ENCODE measurements around the gene MLH3. TPM values are rescaled to one million over a fixed set of nuclear protein-coding genes. Genes with fewer than 3 reads are reported as not detected.

The MLH3 gene
- total RNA-seq (2013), result 17.6 TPM
- polyA plus RNA-seq (1 to 10 TPM; 3.4 to 6.3 (median 5.1) TPM), polyA minus RNA-seq (3.7 and 11.4 TPM in 2 replicates), total RNA-seq (13.4 to 30.6 (median 26.3) reads per million in 11 experiments)

GRCh38 chr14:75050852-75051555, at the start of gene MLH3:
MLH3 (minus strand) TSS chr14:75051467; CDS start chr14:75049655, 1,812 bp downstream.
- H3K79me2 ChIP-seq (ENCODE audit: insufficient read depth, low read length), result peaks cover 20% of the 10 kb centered on the region
- under 1% methylated on average over 58 of the region's 59 CpGs for WGBS (ENCODE audit: insufficient coverage)

GRCh38 chr14:75098682-75099081, 47.4 kb upstream of the MLH3 start:
- H3K4me3 ChIP-seq (replicated peaks in 1 of 3; ENCODE audit: low read depth in 2 of 3, low read length in 3 of 3), result no peak overlapping the region
- no peaks in the 10 kb centered on the region for H3K9me3 Mint-ChIP-seq
- no peak overlapping the region for H3K27ac ChIP-seq (ENCODE audit: low read depth in 1 of 2, low read length in 2 of 2)
- no peaks in the 10 kb centered on the region for H4K20me1 ChIP-seq (ENCODE audit: insufficient read depth, low read length)
- no peaks in the 10 kb centered on the region for H3K27me3 Mint-ChIP-seq (ENCODE audit: low read depth in 3 of 3)
- H3K36me3 ChIP-seq (replicated peaks in 1 of 2; ENCODE audit: control insufficient read depth in 1 of 2, insufficient read depth in 2 of 2, low read length in 2 of 2), result peaks cover 87 to 100% of the 10 kb centered on the region in 2 donors
- no peak for TF ChIP-seq CTCF (IDR thresholded peaks at IDR 0.05)
- H3K27me3 ChIP-seq (ENCODE audit: control insufficient read depth in 2 of 2, insufficient read depth in 2 of 2, low read length in 2 of 2), result no peaks in the 10 kb centered on the region
- no peak for DNase-seq
- no peaks in the 10 kb centered on the region for H3K4me1 ChIP-seq (ENCODE audit: control insufficient read depth in 1 of 2, insufficient read depth in 2 of 2, low read length in 2 of 2)
- H3K27ac Mint-ChIP-seq, result no peak overlapping the region
- H3K36me3 Mint-ChIP-seq, result peaks cover 84 to 97% of the 10 kb centered on the region in 2 donors
- H3K9ac ChIP-seq (ENCODE audit: insufficient read depth, low read length, poor library complexity, severe bottlenecking), result no peak overlapping the region
- no peak overlapping the region for H2AFZ ChIP-seq (ENCODE audit: insufficient read depth, low read depth, low read length, poor library complexity, severe bottlenecking)
- WGBS (ENCODE audit: insufficient coverage), result no CpG with 5 or more reads among the region's 1 CpG
- H3K4me2 ChIP-seq (replicated peaks; ENCODE audit: extremely low read depth, low read length, poor library complexity, severe bottlenecking), result no peak overlapping the region
- H3K4me1 Mint-ChIP-seq, result no peaks in the 10 kb centered on the region
- intact Hi-C loops (cut with micrococcal nuclease), result no loop called here
- H3K9me3 ChIP-seq (replicated peaks in 1 of 2; ENCODE audit: control insufficient read depth in 1 of 2, insufficient read depth in 1 of 2, low read length in 2 of 2), result no peaks in the 10 kb centered on the region
- no peak overlapping the region for H3K4me3 Mint-ChIP-seq
- H3K79me2 ChIP-seq (ENCODE audit: insufficient read depth, low read length), result no peaks in the 10 kb centered on the region

More at GRCh38 chr14:75050852-75051555, at the start of gene MLH3:
- no peaks in the 10 kb centered on the region for H3K27me3 ChIP-seq (ENCODE audit: control insufficient read depth in 2 of 2, insufficient read depth in 2 of 2, low read length in 2 of 2)
- peak within 1 kb of the TSS; percentile 84 for H3K9ac ChIP-seq (ENCODE audit: insufficient read depth, low read length, poor library complexity, severe bottlenecking)
- H3K9me3 ChIP-seq (replicated peaks in 1 of 2; ENCODE audit: control insufficient read depth in 1 of 2, insufficient read depth in 1 of 2, low read length in 2 of 2), result no peaks in the 10 kb centered on the region
- peak within 1 kb of the TSS; percentile 91 to 97 for H3K4me3 Mint-ChIP-seq
- peak within 1 kb of the TSS; percentile 67 to 81 (median 75) for H3K4me3 ChIP-seq (replicated peaks in 1 of 3; ENCODE audit: low read depth in 2 of 3, low read length in 3 of 3)
- H3K4me2 ChIP-seq (replicated peaks; ENCODE audit: extremely low read depth, low read length, poor library complexity, severe bottlenecking), result peak within 1 kb of the TSS; percentile 84
- H3K27me3 Mint-ChIP-seq (ENCODE audit: low read depth in 3 of 3), result no peaks in the 10 kb centered on the region
- H3K36me3 ChIP-seq (replicated peaks in 1 of 2; ENCODE audit: control insufficient read depth in 1 of 2, insufficient read depth in 2 of 2, low read length in 2 of 2), result no peaks in the 10 kb centered on the region
- intact Hi-C loops (cut with micrococcal nuclease), result no loop called here
- peak within 1 kb of the TSS; percentile 92 to 98 (median 96) for H3K27ac Mint-ChIP-seq
- peak; percentile 73 to 78 (median 76) for DNase-seq
- H3K9me3 Mint-ChIP-seq, result no peaks in the 10 kb centered on the region
- H3K4me1 Mint-ChIP-seq, result peaks cover 43% of the 10 kb centered on the region
- H3K4me1 ChIP-seq (ENCODE audit: control insufficient read depth in 1 of 2, insufficient read depth in 2 of 2, low read length in 2 of 2), result peaks cover 29 to 43% of the 10 kb centered on the region in 2 donors
- peak within 1 kb of the TSS; percentile 45 to 85 for H3K27ac ChIP-seq (ENCODE audit: low read depth in 1 of 2, low read length in 2 of 2)
- no peaks in the 10 kb centered on the region for H4K20me1 ChIP-seq (ENCODE audit: insufficient read depth, low read length)
- H3K36me3 Mint-ChIP-seq, result peaks cover 10 to 14% of the 10 kb centered on the region in 2 donors
- H2AFZ ChIP-seq (ENCODE audit: insufficient read depth, low read depth, low read length, poor library complexity, severe bottlenecking), result peak within 1 kb of the TSS; percentile 88
- TF ChIP-seq CTCF (IDR thresholded peaks at IDR 0.05), result no peak

Data from CD14-positive monocyte (primary cell).